Activated naive CD8-positive, alpha-beta T cell treated with anti-CD3 and anti-CD28 coated beads, Interleukin-2, amount 10 ng/mL, durations not matched to agents 7 days and 5 days (primary cell): Measurements from ENCODE around the gene LHPP. TPM values are rescaled to one million over a fixed set of nuclear protein-coding genes. Genes with fewer than 3 reads are reported as not detected.

Experiments used
- ATAC-seq: fragments of 150-1000 bp; cut with Tn5 transposase; one replicate; pipeline ENCODE4 v1.10.0; 2021; ENCODE audit warnings: low read depth, moderate library complexity
- POLR2A ChIA-PET: fragments of 350-600 bp; sonication (Branson Sonifier 250); formaldehyde crosslinking; loops from one replicate; lab custom pipeline; 2021; ENCODE audit warnings: antibody characterized with exemption; lab: Charles Lee
- DNase-seq: peaks from one replicate; pipeline ENCODE4 v3.0.0; 2021
- H3K27ac Mint-ChIP-seq: one replicate; pipeline ENCODE4 v1.8.0; 2022; ENCODE audit warnings: mild to moderate bottlenecking, mixed read lengths
- H3K27me3 Mint-ChIP-seq: one replicate; pipeline ENCODE4 v1.8.0; 2022; ENCODE audit warnings: mild to moderate bottlenecking, moderate library complexity, mixed read lengths
- H3K36me3 Mint-ChIP-seq: one replicate; pipeline ENCODE4 v1.8.0; 2021; ENCODE audit warnings: mild to moderate bottlenecking, mixed read lengths
- H3K4me1 Mint-ChIP-seq: one replicate; pipeline ENCODE4 v1.8.0; 2021; ENCODE audit warnings: mixed read lengths
- H3K4me3 Mint-ChIP-seq: one replicate; pipeline ENCODE4 v1.8.0; 2022; ENCODE audit warnings: mild to moderate bottlenecking, moderate library complexity, mixed read lengths
- H3K9me3 Mint-ChIP-seq: one replicate; pipeline ENCODE4 v1.8.0; 2021; ENCODE audit warnings: mixed read lengths
- total RNA-seq, 2 experiments: library from RNA; stranded (reverse); gene quantifications; one replicate each; pipeline ENCODE4 v1.2.3, GENCODE V29; 2021

LHPP gene
- total RNA-seq = 10 to 100 TPM; 21.4 to 24.3 TPM

- H3K27ac Mint-ChIP-seq = peak within 1 kb of the TSS; percentile 99
- POLR2A ChIA-PET = interaction anchor here (0.6 to 1.5 kb wide), 6 partner anchors 11 to 455 kb away, joined by 3 to 5 read pairs (median 3); partner anchors contain the start of gene NKX1-2
- ATAC-seq (peak; percentile 96), DNase-seq (peak; percentile 93)
- peaks cover 6% of the 10 kb centered on the region for H3K36me3 Mint-ChIP-seq
- H3K9me3 Mint-ChIP-seq = no peaks in the 10 kb centered on the region
- H3K4me3 Mint-ChIP-seq = peak within 1 kb of the TSS; percentile 98
- H3K27me3 Mint-ChIP-seq = peaks cover 9% of the 10 kb centered on the region
- H3K4me1 Mint-ChIP-seq = peaks cover 22% of the 10 kb centered on the region
These were observed at the start of gene LHPP for GRCh38 chr10:124461642-124462347. Gene LHPP (plus strand): TSS chr10:124461823. CDS start chr10:124461863, 40 bp downstream.

- no peaks in the 10 kb centered on the region for H3K4me1 Mint-ChIP-seq
- H3K27ac Mint-ChIP-seq = no peak overlapping the region
- POLR2A ChIA-PET = no interaction called here
- H3K4me3 Mint-ChIP-seq = no peak overlapping the region
- H3K27me3 Mint-ChIP-seq = no peaks in the 10 kb centered on the region
- peaks cover 12% of the 10 kb centered on the region for H3K36me3 Mint-ChIP-seq
- ATAC-seq = no peak
- DNase-seq = no peak
- no peaks in the 10 kb centered on the region for H3K9me3 Mint-ChIP-seq
These were observed 47.5 kb upstream of the LHPP start for GRCh38 chr10:124414076-124414475.

- DNase-seq = no peak
- Mint-ChIP-seq H3K9me3 (no peaks in the 10 kb centered on the region), H3K36me3 (peaks cover 8% of the 10 kb centered on the region), H3K27ac (no peak overlapping the region), H3K4me3 (no peak overlapping the region), H3K4me1 (peaks cover 3% of the 10 kb centered on the region), H3K27me3 (peaks cover 3% of the 10 kb centered on the region)
- ATAC-seq = no peak
- POLR2A ChIA-PET = interaction anchor here (0.8 kb wide), 1 partner anchor 12 kb away, joined by 3 read pairs; no protein-coding TSS in a partner anchor
These were observed 46.4 kb upstream of the LHPP start for GRCh38 chr10:124415210-124415609.

GRCh38 chr10:124416733-124417132 is 44.9 kb upstream of the LHPP start:
- no peak overlapping the region for H3K27ac Mint-ChIP-seq
- peaks cover 3% of the 10 kb centered on the region for H3K36me3 Mint-ChIP-seq
- H3K4me3 Mint-ChIP-seq = no peak overlapping the region
- no peaks in the 10 kb centered on the region for H3K9me3 Mint-ChIP-seq
- H3K4me1 Mint-ChIP-seq = peaks cover 3% of the 10 kb centered on the region
- POLR2A ChIA-PET = interaction anchor here (0.9 kb wide), 1 partner anchor 18 kb away, joined by 3 read pairs; no protein-coding TSS in a partner anchor
- DNase-seq (no peak), ATAC-seq (no peak)
- peaks cover 8% of the 10 kb centered on the region for H3K27me3 Mint-ChIP-seq

- H3K4me3 Mint-ChIP-seq = peak overlapping the region; percentile 80
- POLR2A ChIA-PET = interaction anchor here (1.4 kb wide), 1 partner anchor 15 kb away, joined by 5 read pairs; no protein-coding TSS in a partner anchor
- peak; percentile 55 for ATAC-seq
- peak; percentile 75 for DNase-seq
- H3K36me3 Mint-ChIP-seq = no peaks in the 10 kb centered on the region
- H3K9me3 Mint-ChIP-seq = no peaks in the 10 kb centered on the region
- H3K4me1 Mint-ChIP-seq = peaks cover 3% of the 10 kb centered on the region
- peaks cover 12% of the 10 kb centered on the region for H3K27me3 Mint-ChIP-seq
- peak overlapping the region; percentile 21 for H3K27ac Mint-ChIP-seq
These were observed 43.5 kb upstream of the LHPP start for GRCh38 chr10:124417895-124418725.

- Mint-ChIP-seq H3K27me3 (peaks cover 17% of the 10 kb centered on the region), H3K36me3 (no peaks in the 10 kb centered on the region), H3K27ac (peak within 1 kb of the TSS; percentile 75), H3K4me3 (peak within 1 kb of the TSS; percentile 80), H3K4me1 (peaks cover 3% of the 10 kb centered on the region), H3K9me3 (no peaks in the 10 kb centered on the region)
- peak; percentile 92 for ATAC-seq
- POLR2A ChIA-PET = interaction anchor here (0.8 kb wide), 1 partner anchor 16 kb away, joined by 4 read pairs; no protein-coding TSS in a partner anchor
- peak; percentile 96 for DNase-seq
These were observed 42.7 kb upstream of the LHPP start, which contains the start of gene OAT for GRCh38 chr10:124418726-124419501. Gene OAT (minus strand): TSS chr10:124418923. CDS start chr10:124412171, 6,752 bp downstream.

- no peaks in the 10 kb centered on the region for H3K36me3 Mint-ChIP-seq
- no peak for ATAC-seq
- H3K27me3 Mint-ChIP-seq = peaks cover 20% of the 10 kb centered on the region
- no peaks in the 10 kb centered on the region for H3K9me3 Mint-ChIP-seq
- peak overlapping the region; percentile 75 for H3K27ac Mint-ChIP-seq
- POLR2A ChIA-PET = no interaction called here
- H3K4me1 Mint-ChIP-seq = peaks cover 3% of the 10 kb centered on the region
- no peak for DNase-seq
- peak overlapping the region; percentile 79 for H3K4me3 Mint-ChIP-seq
These were observed 42.0 kb upstream of the LHPP start for GRCh38 chr10:124419635-124420034.

GRCh38 chr10:124420254-124420653 is 41.4 kb upstream of the LHPP start:
- no peak for DNase-seq
- H3K4me3 Mint-ChIP-seq = no peak overlapping the region
- ATAC-seq = no peak
- no peak overlapping the region for H3K27ac Mint-ChIP-seq
- H3K9me3 Mint-ChIP-seq = no peaks in the 10 kb centered on the region
- peaks cover 20% of the 10 kb centered on the region for H3K27me3 Mint-ChIP-seq
- peaks cover 3% of the 10 kb centered on the region for H3K4me1 Mint-ChIP-seq
- POLR2A ChIA-PET = no interaction called here
- no peaks in the 10 kb centered on the region for H3K36me3 Mint-ChIP-seq

- POLR2A ChIA-PET = no interaction called here
- Mint-ChIP-seq H3K27ac (no peak overlapping the region), H3K36me3 (no peaks in the 10 kb centered on the region), H3K27me3 (peaks cover 29% of the 10 kb centered on the region), H3K4me3 (no peak overlapping the region), H3K4me1 (peaks cover 3% of the 10 kb centered on the region), H3K9me3 (no peaks in the 10 kb centered on the region)
- no peak for DNase-seq
- ATAC-seq = no peak
These were observed 38.9 kb upstream of the LHPP start for GRCh38 chr10:124422742-124423141.

- no peak for DNase-seq
- POLR2A ChIA-PET = no interaction called here
- Mint-ChIP-seq H3K9me3 (no peaks in the 10 kb centered on the region), H3K27me3 (peaks cover 38% of the 10 kb centered on the region), H3K4me1 (peaks cover 3% of the 10 kb centered on the region), H3K36me3 (no peaks in the 10 kb centered on the region), H3K27ac (no peak overlapping the region), H3K4me3 (no peak overlapping the region)
- ATAC-seq = no peak
These were observed 37.8 kb upstream of the LHPP start for GRCh38 chr10:124423813-124424212.

- no peak overlapping the region for H3K27ac Mint-ChIP-seq
- no peaks in the 10 kb centered on the region for H3K36me3 Mint-ChIP-seq
- DNase-seq (no peak), ATAC-seq (no peak)
- H3K27me3 Mint-ChIP-seq = peaks cover 34% of the 10 kb centered on the region
- H3K4me3 Mint-ChIP-seq = no peak overlapping the region
- no peaks in the 10 kb centered on the region for H3K9me3 Mint-ChIP-seq
- POLR2A ChIA-PET = interaction anchor here (1.0 kb wide), 1 partner anchor 9 kb away, joined by 5 read pairs; no protein-coding TSS in a partner anchor
- no peaks in the 10 kb centered on the region for H3K4me1 Mint-ChIP-seq
These were observed 36.2 kb upstream of the LHPP start for GRCh38 chr10:124425227-124425962.

- ATAC-seq = no peak
- H3K9me3 Mint-ChIP-seq = no peaks in the 10 kb centered on the region
- H3K27ac Mint-ChIP-seq = no peak overlapping the region
- H3K36me3 Mint-ChIP-seq = no peaks in the 10 kb centered on the region
- POLR2A ChIA-PET = no interaction called here
- H3K27me3 Mint-ChIP-seq = peaks cover 35% of the 10 kb centered on the region
- DNase-seq = no peak
- no peak overlapping the region for H3K4me3 Mint-ChIP-seq
- H3K4me1 Mint-ChIP-seq = no peaks in the 10 kb centered on the region
These were observed 33.3 kb upstream of the LHPP start for GRCh38 chr10:124428207-124428777.
